ENCODE data around the gene RSRP1.

- TF ChIP-seq POLR2A (IDR thresholded peaks at IDR 0.05; ENCODE audit: low read length), result no peak
- no peak for TF ChIP-seq GATA1 (IDR thresholded peaks at IDR 0.05; ENCODE audit: low read depth, low read length)
Measured at GRCh38 chr1:25197982-25198662, 49.1 kb downstream of the RSRP1 start.
